Vagina (tissue), 2 donors: ENCODE data around the gene FSCB.

Experiments used
- CTCF ChIP-seq, 3 experiments: fragments of 450-650 bp in 2 of 3; fragments of 200-600 bp in 1 of 3; sonication (generic) in 1 of 3; IDR thresholded peaks; one replicate each; pipeline ENCODE4 v1.5.1; 2017 to 2019; ENCODE audit warnings: antibody characterized with exemption in 3 of 3, mild to moderate bottlenecking in 2 of 3, moderate library complexity in 2 of 3
- POLR2A ChIP-seq, 2 donors: fragments of 450-650 bp; IDR thresholded peaks; one replicate each; pipeline ENCODE4 v1.6.1; 2017; ENCODE audit warnings: antibody characterized with exemption in 2 of 2, mild to moderate bottlenecking in 2 of 2, moderate library complexity in 2 of 2
- POLR2AphosphoS5 ChIP-seq, 2 donors: sonication (generic); formaldehyde crosslinking; IDR thresholded peaks; one replicate each; pipeline ENCODE4 v1.9.0; 2017; ENCODE audit warnings: antibody characterized with exemption in 2 of 2, mild to moderate bottlenecking in 2 of 2, low read depth in 1 of 2; ENCODE audit not compliant: insufficient read depth in 1 of 2

- no peak for TF ChIP-seq POLR2AphosphoS5 (IDR thresholded peaks at IDR 0.05; ENCODE audit: insufficient read depth in 1 of 2, low read depth in 1 of 2)
- TF ChIP-seq CTCF (IDR thresholded peaks at IDR 0.05) = no peak
- no peak for TF ChIP-seq POLR2A (IDR thresholded peaks at IDR 0.05)
Observed at GRCh38 chr14:44490966-44491365, 16.1 kb downstream of the FSCB start.
